ENCODE measurements around the gene ROR2. TPM values are rescaled to one million over a fixed set of nuclear protein-coding genes. Genes with fewer than 3 reads are reported as not detected.
A peak's percentile ranks its signal among the peaks of the same experiment; 100 is the strongest.
"Not testable (repeated sequence)": the region's sequence is repeated elsewhere in the genome, so short reads cannot be mapped to it uniquely, and the experiment has no call there.

Gene ROR2
- total RNA-seq, 1 donor from 2014 or later = 14.9 TPM

DNA sequence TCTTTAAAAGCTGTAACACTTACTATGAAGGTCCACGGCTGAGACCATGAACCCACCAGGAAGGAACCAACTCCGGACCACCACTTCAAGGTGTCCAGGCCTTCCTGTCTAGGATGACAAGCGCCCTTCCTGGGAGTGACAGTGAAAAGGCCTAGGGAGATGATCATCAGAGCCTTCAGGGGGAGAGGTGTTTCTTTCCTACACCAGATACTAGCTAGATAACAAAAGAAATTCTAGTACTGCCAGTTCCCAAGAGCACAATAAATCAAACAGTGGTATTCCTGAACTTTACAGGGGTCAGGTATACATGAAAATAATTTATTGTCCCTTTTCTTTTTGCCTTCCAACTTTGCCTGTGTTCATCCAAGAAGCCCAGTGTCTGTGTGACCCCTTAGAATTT is 432.2 kb downstream of the ROR2 start:
- H3K27me3 Mint-ChIP-seq (ENCODE audit: low read depth) = no peaks in the 10 kb centered on the region
- DNase-seq (ENCODE audit: low read depth, low spot score) = no peak
- H3K27ac Mint-ChIP-seq (ENCODE audit: unreplicated experiment) = no peak overlapping the region
- TF ChIP-seq, protein P1, sequence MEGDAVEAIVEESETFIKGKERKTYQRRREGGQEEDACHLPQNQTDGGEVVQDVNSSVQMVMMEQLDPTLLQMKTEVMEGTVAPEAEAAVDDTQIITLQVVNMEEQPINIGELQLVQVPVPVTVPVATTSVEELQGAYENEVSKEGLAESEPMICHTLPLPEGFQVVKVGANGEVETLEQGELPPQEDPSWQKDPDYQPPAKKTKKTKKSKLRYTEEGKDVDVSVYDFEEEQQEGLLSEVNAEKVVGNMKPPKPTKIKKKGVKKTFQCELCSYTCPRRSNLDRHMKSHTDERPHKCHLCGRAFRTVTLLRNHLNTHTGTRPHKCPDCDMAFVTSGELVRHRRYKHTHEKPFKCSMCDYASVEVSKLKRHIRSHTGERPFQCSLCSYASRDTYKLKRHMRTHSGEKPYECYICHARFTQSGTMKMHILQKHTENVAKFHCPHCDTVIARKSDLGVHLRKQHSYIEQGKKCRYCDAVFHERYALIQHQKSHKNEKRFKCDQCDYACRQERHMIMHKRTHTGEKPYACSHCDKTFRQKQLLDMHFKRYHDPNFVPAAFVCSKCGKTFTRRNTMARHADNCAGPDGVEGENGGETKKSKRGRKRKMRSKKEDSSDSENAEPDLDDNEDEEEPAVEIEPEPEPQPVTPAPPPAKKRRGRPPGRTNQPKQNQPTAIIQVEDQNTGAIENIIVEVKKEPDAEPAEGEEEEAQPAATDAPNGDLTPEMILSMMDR (conservative IDR thresholded peaks at IDR 0.05) = no peak
- H3K4me1 Mint-ChIP-seq = peaks cover 7% of the 10 kb centered on the region
- peaks cover 2% of the 10 kb centered on the region for H3K9me3 Mint-ChIP-seq
- H3K36me3 Mint-ChIP-seq (ENCODE audit: low read depth) = peaks cover 5% of the 10 kb centered on the region
- no peak overlapping the region for H3K4me3 Mint-ChIP-seq

DNA sequence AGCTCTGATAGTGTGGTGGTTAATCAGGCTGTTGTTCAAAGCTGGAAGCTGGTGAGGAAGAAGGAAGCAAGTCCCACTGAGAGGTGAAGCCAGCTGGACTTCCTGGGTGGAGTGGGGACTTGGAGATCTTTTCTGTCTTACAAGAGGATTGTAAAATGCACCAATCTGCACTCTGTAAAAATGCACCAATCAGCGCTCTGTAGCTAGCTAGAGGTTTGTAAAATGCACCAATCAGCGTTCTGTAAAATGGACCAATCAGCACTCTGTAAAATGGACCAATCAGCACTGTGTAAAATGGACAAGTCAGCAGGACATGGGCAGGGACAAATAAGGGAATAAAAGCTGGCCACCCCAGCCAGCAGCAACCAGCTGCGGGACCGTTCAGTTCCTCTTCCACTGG is 432.7 kb downstream of the ROR2 start:
- H3K27ac Mint-ChIP-seq (ENCODE audit: unreplicated experiment); H3K4me3 Mint-ChIP-seq; H3K36me3 Mint-ChIP-seq (ENCODE audit: low read depth); H3K27me3 Mint-ChIP-seq (ENCODE audit: low read depth); H3K9me3 Mint-ChIP-seq; DNase-seq (ENCODE audit: low read depth, low spot score); H3K4me1 Mint-ChIP-seq: not testable (repeated sequence)

DNA sequence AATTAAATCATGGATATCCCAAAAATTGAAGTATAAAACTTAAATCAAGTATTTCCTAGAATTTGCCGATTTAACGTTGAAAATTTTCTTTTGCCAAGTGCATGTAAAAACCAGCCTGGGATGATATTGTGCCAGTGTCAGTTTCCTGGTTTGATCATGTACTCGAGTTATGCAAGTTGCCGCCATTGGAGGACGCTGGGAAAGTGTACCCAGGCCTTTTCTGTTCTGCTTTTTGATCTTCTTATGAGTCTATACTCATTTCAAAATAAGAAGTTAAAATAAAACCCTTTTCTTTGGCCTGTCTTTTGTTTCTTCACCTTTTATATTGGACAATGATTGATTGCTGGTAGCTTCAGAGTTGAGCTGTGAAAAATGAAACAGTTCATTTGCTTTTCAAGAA is 433.3 kb downstream of the ROR2 start:
- peaks cover 4% of the 10 kb centered on the region for H3K36me3 Mint-ChIP-seq (ENCODE audit: low read depth)
- no peak overlapping the region for H3K27ac Mint-ChIP-seq (ENCODE audit: unreplicated experiment)
- no peak for DNase-seq (ENCODE audit: low read depth, low spot score)
- TF ChIP-seq, protein P1 (conservative IDR thresholded peaks at IDR 0.05) = no peak
- H3K9me3 Mint-ChIP-seq = peaks cover 6% of the 10 kb centered on the region
- peaks cover 7% of the 10 kb centered on the region for H3K4me1 Mint-ChIP-seq
- no peaks in the 10 kb centered on the region for H3K27me3 Mint-ChIP-seq (ENCODE audit: low read depth)
- no peak overlapping the region for H3K4me3 Mint-ChIP-seq

DNA sequence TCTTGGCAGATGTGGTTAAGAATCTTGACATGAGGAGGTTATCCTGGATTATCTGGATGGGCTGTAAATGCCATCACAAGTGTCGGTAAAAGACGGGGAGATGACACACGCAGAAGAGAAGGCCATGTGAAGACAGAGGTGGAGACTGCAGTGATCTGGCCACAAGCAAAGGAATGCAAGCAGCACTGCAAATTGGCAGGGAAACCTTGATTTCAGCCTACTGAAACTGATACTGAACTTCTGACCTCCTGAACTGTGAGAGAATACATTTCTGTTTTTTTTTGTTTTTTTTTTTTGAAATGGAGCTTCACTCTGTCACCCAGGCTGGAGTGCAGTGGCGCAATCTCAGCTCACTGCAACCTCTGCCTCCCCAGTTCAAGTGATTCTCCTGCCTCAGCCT is 433.9 kb downstream of the ROR2 start:
- no peak for DNase-seq (ENCODE audit: low read depth, low spot score)
- TF ChIP-seq, protein P1 (conservative IDR thresholded peaks at IDR 0.05) = no peak
- H3K4me3 Mint-ChIP-seq = no peak overlapping the region
- H3K4me1 Mint-ChIP-seq = peaks cover 7% of the 10 kb centered on the region
- peaks cover 3% of the 10 kb centered on the region for H3K36me3 Mint-ChIP-seq (ENCODE audit: low read depth)
- H3K27ac Mint-ChIP-seq (ENCODE audit: unreplicated experiment) = no peak overlapping the region
- peaks cover 4% of the 10 kb centered on the region for H3K9me3 Mint-ChIP-seq
- H3K27me3 Mint-ChIP-seq (ENCODE audit: low read depth) = no peaks in the 10 kb centered on the region

DNA sequence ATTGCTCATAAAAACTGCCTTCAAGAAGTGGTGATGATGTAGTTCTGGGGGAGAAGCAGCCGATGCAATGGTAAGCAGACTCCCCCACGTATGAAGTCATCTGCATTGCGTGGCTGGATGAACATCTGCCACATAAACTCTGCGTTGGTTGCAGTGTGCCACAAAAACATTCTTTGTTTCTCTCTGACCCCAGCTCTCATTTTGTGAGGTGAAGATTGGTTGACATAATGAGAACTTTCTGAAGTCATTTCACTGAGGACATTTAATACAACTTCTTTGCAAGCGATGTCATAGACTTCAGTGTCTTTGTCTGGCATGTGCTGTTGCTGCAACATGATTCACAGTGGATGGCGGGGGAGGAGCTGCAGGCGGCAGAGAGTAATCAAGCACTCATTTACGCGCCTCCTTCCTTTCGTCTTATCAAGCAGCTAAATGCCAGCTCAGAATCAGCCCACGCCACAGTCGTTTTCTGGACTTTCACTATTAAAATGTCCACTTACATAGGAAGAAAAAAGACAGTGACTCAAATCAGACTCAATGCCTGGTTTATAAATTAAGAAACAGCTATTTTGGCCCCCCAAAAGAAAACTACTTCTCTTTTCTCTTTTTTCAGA is 434.8 kb downstream of the ROR2 start:
- Mint-ChIP-seq H3K27ac (ENCODE audit: unreplicated experiment) (peak overlapping the region; percentile 90), H3K4me1 (peaks cover 7% of the 10 kb centered on the region), H3K9me3 (peaks cover 4% of the 10 kb centered on the region), H3K36me3 (ENCODE audit: low read depth) (peaks cover 3% of the 10 kb centered on the region), H3K27me3 (ENCODE audit: low read depth) (no peaks in the 10 kb centered on the region), H3K4me3 (peak overlapping the region; percentile 31)
- DNase-seq (ENCODE audit: low read depth, low spot score) = no peak
- TF ChIP-seq, protein P1 (conservative IDR thresholded peaks at IDR 0.05) = no peak

Small RNAs within 50 kb of the gene (microRNA-seq; reads per million reads assigned to microRNA genes)
- gene MIR3910-1 = not detected
- gene MIR3910-2 = not detected

Other genes starting within 250 kb of the ROR2 start
- gene SPTLC1, start 165.2 kb upstream of the ROR2 start, total RNA-seq = 50.2 and 51.8 TPM in 2 replicates

Data from neural crest cell (in vitro differentiated cells).